NCI-H748 (cell line): Measurements from ENCODE around the gene GPC5.
A peak's percentile ranks its signal among the peaks of the same experiment; 100 is the strongest.
"Not testable (repeated sequence)": the region's sequence is repeated elsewhere in the genome, so short reads cannot be mapped to it uniquely, and the experiment has no call there.

Experiments
- DNase-seq: peaks from one replicate; lab custom pipeline; 2025; ENCODE audit not compliant: unreplicated experiment; lab: John Stamatoyannopoulos, UW

Gene GPC5

DNA sequence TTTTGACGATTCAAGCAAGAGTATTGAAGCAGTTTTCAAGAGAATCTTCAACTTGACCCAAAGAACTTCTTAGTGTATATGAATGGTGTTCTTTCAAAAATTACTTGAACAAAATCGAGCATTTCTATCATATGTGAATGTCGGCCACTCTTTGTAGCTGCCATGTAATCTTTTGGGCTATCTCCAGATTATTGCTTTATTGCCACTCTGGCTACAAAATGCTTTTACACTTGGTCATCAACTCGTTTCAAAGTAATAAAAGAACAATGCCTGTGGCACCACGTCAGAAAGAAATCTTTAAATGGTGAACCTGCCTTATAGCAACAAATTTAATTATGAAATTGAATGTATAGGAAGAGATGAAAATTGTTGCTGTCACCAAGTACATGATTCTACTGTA lies 834.5 kb downstream of the GPC5 start:
- DNase-seq: no peak

- no peak for DNase-seq
These were observed 853.3 kb downstream of the GPC5 start for GRCh38 chr13:92251671-92252210.

- DNase-seq: no peak
These were observed 857.1 kb downstream of the GPC5 start for GRCh38 chr13:92255526-92255925.

DNA sequence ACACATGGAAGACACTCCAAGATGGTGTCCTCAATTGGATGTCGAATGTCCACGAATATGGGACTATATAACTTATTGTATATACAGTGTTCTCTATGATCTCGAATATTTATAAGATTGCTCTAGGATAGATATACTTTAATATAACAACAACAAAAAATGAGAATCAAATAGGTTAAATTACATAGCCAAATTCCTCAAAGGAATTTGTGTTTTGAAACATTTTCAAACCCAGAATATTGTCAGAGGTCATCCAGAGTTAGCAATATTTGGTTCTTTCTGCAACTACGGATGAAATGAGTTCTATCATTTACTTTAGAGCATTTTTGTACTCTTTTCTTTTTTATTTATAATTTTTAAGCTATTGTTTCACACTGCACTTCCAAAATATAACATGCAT lies 857.8 kb downstream of the GPC5 start:
- no peak for DNase-seq

GRCh38 chr13:92259046-92259445 lies 860.6 kb downstream of the GPC5 start:
- DNase-seq: no peak

DNA sequence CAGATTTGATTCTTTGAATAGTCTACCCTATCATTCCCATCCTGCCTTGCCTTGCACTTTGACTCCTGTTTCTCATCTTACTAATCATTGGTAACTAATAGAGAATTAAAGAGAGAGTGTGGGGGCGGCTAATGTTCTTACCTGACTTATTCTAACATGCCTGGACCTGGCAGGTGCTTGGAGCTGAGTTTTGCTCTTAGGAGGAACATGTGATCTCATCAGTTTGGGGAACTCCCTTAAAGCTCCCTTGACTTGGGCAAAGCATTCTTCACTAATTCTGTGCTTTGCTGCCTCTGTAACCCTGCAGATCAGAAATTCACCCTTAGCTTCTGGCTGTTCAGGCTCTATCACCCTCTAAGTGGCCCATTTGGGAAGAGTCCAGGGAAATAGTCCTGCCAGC lies 861.1 kb downstream of the GPC5 start:
- no peak for DNase-seq

- no peak for DNase-seq
These were observed 861.9 kb downstream of the GPC5 start for GRCh38 chr13:92260363-92260762.

GRCh38 chr13:92262100-92262788 lies 863.8 kb downstream of the GPC5 start:
- no peak for DNase-seq

- DNase-seq: no peak
These were observed 867.0 kb downstream of the GPC5 start for GRCh38 chr13:92265408-92265807.

DNA sequence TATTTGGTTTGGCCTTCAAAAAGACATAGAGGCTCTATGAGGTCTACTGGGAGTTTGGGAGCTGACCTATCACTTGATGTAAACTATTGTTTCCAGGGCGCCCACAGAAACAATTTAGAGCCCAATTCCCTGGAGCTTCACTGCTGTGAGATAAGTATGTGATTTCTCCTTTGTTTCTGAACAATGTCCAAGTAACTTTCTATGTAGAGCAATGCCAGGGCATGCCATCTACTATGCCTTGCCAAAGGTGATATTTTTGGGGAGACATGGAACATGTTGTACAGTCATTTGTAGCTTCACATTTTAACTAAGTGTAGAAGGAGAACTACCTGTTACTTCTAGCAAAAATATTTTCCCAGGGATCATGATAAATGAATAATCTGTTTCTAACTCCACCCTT lies 872.6 kb downstream of the GPC5 start:
- no peak for DNase-seq

GRCh38 chr13:92272177-92272576 lies 873.8 kb downstream of the GPC5 start:
- no peak for DNase-seq

DNA sequence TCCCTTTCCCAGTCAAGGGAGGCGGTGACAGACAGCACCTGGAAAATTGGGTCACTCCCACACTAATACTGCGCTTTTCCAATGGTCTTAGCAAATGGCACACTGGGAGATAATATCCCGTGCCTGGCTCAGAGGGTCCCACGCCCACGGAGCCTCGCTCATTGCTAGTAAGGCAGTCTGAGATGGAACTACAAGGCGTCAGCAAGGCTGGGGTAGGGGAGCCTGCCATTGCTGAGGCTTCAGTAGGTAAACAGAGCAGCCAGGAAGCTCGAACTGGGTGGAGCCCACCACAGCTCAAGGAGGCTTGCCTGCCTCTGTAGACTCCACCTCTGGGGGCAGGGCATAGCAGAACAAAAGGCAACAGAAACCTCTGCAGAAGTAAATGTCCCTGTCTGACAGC lies 882.6 kb downstream of the GPC5 start:
- not testable (repeated sequence) for DNase-seq

DNA sequence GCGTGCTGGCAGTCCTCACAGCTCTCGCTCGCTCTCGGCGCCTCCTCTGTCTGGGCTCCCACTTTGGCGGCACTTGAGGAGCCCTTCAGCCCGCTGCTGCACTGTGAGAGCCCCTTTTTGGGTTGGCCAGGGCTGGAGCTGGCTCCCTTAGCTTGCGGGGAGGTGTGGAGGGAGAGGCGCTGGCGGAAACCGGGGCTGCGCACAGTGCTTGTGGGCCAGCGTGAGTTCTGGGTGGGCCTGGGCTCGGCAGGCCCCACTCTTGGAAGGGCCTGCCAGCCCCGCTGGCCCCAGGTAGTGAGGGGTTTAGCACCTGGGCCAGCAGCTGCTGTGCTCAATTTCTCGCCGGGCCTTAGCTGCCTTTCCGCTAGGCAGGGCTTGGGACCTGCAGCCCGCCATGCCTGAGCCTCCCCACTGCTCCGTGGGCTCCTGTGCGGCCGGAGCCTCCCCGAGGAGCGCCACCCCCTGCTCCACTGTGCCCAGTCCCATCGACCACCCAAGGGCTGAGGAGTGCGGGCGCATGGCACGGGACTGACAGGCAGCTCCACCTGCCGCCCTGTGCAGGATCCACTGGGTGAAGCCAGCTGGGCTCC lies 892.4 kb downstream of the GPC5 start:
- not testable (repeated sequence) for DNase-seq

- DNase-seq: not testable (repeated sequence)
These were observed 896.1 kb downstream of the GPC5 start for GRCh38 chr13:92294533-92294932.

DNA sequence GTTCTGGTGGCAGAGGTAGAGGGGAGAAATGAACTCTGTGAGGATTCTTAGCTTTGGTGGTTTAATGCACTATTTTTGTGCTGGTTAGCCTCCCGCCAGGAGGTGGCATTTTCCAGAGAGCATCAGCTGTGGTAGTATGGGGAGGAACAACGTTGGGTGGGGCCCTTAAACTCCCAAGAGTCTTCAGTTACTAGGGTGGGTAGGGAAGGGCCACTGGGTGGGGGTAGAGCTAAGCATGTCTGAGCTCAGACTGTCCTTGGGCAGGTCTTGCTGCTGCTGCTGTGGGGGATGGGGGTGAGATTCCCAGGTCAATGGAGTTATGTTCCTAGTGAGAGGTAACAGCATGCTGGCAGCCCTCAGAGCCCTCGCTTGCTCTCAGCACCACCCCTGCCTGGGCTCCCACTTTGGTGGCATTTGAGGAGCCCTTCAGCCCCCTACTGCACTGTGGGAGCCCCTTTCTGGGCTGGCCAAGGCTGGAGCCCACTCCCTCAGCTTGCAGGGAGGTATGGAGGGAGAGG lies 897.8 kb downstream of the GPC5 start:
- DNase-seq: not testable (repeated sequence)

DNA sequence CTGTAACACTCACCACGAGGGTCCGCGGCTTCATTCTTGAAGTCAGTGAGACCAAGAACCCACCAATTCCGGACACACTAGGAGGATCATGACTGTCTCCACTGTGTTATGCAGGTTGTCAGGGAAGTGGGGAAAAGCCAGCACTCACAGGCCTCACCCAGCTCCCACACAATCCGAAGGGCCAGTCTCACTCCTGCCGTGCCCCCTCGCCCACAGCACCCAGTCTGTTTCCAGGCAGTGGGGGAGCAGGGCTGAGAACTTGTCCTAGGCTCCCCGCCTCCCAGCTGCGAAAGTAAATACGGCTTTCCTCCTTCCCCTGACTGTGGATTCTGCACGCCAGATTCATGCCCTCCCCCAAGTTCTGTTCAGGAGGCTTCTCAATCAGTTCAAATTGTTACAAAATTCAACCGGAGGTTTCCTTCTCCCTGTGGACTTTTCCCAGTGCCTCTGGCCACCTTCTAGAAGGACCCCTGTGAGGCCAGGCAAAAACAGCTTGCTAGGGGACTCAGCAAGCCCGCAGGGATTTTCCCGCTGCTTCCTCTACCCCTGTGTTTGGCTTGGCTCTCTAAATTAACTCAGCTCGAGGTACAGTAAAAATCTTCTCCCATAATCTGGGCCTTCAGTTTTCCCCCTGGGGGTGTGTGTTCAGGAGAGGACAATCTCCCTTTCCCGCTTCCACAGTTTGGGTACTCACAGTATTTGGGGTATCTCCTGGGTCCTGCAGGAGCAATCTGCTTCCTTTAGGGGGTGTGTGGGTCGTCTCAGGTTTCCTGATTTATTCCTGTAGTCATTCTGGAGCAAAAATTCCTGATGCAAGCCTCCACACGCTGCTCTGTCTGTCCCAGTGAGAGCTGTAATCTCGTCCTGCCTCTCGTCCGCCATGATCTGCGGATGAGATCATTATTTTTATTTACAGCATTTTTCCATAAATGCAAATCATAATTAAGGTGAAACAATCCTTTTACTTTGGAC lies 899.8 kb downstream of the GPC5 start:
- no peak for DNase-seq

DNA sequence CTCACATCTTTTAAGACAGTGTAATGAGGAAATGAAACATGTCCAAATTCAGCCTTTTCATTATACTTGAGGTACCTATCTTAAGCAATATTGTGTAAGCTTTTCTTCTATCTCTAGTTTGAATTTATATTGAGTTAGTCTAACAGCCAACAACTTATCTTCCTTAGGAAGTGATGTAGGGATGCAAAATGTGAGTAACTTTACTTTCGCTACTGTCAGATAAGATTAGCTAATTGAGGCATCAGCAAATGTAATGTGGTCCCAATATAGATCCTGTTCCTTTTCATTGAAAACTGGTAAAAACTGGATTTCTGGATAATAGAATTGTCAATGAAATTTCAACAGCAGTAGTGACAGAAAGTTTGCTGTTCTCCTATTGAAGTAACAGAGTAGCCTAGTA lies 902.2 kb downstream of the GPC5 start:
- no peak for DNase-seq

DNA sequence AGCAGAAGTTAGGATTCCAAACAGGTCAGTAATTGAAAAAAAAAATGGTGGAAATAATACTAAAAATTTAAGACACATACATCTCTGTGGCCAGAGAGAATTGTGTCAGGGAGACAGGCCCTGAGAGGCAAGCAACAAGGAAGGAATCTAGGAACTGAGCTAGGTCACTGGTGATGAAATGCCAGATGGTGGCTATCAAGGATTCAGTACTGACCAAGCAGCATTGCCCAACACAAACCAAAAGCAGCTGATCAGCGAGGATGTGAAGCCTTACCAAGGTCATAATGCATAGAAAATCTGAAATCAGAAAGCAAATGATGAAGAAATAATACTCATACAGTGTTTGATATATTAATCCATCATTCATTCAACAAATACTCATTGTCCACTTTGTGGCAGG lies 905.0 kb downstream of the GPC5 start:
- DNase-seq: no peak

DNA sequence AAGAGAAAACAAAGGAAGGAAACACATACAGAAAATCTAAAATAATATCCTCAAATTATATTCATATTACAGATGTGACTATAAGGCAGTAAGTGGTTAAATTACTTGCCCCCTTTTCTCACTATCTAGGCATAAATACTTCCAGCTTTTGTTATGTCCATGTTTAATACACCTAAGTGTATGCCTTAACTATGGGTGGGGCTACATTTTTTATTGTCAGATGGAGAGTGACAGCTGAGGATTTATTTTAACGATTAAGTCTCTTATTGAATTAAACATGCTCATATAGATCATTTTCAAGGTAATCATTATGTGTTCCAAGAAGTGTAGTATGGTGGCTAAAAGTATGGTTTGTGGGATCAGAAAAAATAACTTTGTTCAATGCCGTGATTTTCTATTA lies 909.3 kb downstream of the GPC5 start:
- DNase-seq: peak; percentile 56

DNA sequence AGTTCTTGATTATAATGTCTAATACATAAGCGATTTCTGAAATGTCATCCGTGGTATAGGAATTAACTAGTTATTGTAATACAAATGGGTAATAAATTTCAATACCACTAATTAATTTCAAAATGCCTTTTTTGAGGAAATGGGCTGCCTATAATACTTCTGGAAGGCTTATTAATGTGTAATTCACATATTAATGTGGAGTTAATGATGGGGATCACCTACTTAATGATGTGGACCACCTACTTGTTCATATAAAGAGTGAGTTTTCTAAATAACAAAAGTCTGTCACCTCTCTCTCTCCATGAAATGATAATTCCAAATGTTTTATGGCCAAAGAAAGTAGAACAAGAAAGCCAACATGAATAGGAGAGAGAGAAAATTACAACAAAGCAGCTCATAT lies 914.4 kb downstream of the GPC5 start:
- no peak for DNase-seq

- DNase-seq: no peak
These were observed 915.0 kb downstream of the GPC5 start for GRCh38 chr13:92313382-92313781.
